Activated T-helper 17 cell treated with anti-CD3 and anti-CD28 coated beads, Interleukin-2, amount 50 U/mL, for 72 hours (primary cell): ENCODE data around the gene COL19A1. TPM values are rescaled to one million over a fixed set of nuclear protein-coding genes. Genes with fewer than 3 reads are reported as not detected.

Source experiments
- ATAC-seq: fragments of 150-1000 bp; cut with Tn5 transposase; replicated peaks from 2 replicates; pipeline ENCODE4 v1.10.0; 2021; ENCODE audit warnings: mild to moderate bottlenecking, moderate library complexity
- H3K27ac Mint-ChIP-seq: one replicate; pipeline ENCODE4 v1.8.0; 2022; ENCODE audit warnings: mixed read lengths
- H3K27me3 Mint-ChIP-seq: one replicate; pipeline ENCODE4 v1.8.0; 2022; ENCODE audit warnings: mixed read lengths
- H3K36me3 Mint-ChIP-seq: one replicate; pipeline ENCODE4 v1.8.0; 2022; ENCODE audit warnings: low read depth, mild to moderate bottlenecking, mixed read lengths
- H3K4me1 Mint-ChIP-seq: one replicate; pipeline ENCODE4 v1.8.0; 2022; ENCODE audit warnings: mixed read lengths
- H3K4me3 Mint-ChIP-seq: one replicate; pipeline ENCODE4 v1.8.0; 2022; ENCODE audit warnings: mild to moderate bottlenecking, mixed read lengths
- H3K9me3 Mint-ChIP-seq: one replicate; pipeline ENCODE4 v1.8.0; 2022; ENCODE audit warnings: mixed read lengths
- total RNA-seq, 2 donors: library from RNA; stranded (reverse); gene quantifications; one replicate each; pipeline ENCODE4 v1.2.3, GENCODE V29; 2022

COL19A1 gene
- total RNA-seq, 2 donors from 2014 or later = 0.48 to 1.3 TPM

DNA sequence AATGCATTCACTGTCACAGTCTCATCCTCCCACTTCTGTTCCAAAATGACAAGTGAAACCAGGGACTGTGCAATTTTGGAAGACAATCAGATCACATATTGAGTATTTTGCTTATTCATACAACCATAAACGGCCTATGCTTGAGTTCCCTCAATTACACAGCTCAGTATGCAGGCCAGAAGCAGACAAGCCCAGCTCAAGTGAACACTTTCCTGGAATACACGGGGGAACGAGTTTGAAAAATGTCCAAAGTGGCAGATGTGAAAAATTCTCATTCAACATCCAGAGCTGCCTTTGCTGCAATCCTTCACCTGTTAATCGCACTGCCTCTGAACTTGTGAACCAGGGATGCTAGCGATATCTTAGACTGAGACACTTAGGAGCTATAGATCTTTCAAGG lies 246.4 kb downstream of the COL19A1 start:
- no peak overlapping the region for H3K4me3 Mint-ChIP-seq
- no peak for ATAC-seq
- H3K9me3 Mint-ChIP-seq = no peaks in the 10 kb centered on the region
- H3K4me1 Mint-ChIP-seq = no peaks in the 10 kb centered on the region
- no peak overlapping the region for H3K27ac Mint-ChIP-seq
- no peaks in the 10 kb centered on the region for H3K36me3 Mint-ChIP-seq
- H3K27me3 Mint-ChIP-seq = peaks cover 15% of the 10 kb centered on the region

DNA sequence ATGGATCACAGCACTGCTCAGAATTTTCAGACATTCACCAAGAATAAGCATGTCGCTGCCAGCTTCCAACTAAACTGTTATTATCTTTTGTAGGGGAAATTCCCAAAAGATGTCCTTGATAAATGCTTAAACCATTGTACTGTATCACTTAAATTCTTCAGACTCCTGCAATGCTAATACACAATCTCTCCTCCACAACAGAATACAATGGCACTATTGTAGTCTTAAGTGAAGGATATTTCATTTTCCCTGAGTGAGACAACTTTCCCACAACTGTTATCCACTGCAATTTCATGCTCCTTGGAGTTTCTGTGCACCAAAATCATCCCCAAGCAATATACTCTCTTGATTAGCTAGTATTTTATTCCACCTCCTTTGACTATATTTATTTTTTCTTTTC lies 246.8 kb downstream of the COL19A1 start:
- Mint-ChIP-seq H3K9me3 (no peaks in the 10 kb centered on the region), H3K4me1 (no peaks in the 10 kb centered on the region), H3K36me3 (no peaks in the 10 kb centered on the region), H3K4me3 (no peak overlapping the region), H3K27me3 (peaks cover 10% of the 10 kb centered on the region), H3K27ac (no peak overlapping the region)
- ATAC-seq = no peak

DNA sequence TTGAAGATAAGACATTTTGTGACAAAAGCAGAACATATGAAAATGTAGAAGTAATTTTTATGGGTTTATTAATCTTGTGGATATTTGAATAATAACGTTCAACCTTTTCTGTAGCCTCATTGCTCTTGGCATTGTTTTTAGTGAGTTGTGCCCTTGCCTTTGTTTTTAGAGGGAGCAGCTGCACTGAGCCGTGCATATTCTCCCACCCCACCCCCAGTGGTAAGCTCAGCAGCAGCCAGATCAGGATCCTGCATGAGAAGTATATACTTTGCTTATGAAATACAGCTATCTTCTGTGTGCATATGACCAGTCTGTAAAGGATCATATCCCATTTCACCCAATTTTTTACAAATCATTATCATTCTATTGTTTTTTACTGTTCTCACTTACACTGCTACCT lies 252.3 kb downstream of the COL19A1 start:
- H3K27me3 Mint-ChIP-seq = peaks cover 4% of the 10 kb centered on the region
- H3K27ac Mint-ChIP-seq = no peak overlapping the region
- H3K4me3 Mint-ChIP-seq = no peak overlapping the region
- no peak for ATAC-seq
- no peaks in the 10 kb centered on the region for H3K4me1 Mint-ChIP-seq
- no peaks in the 10 kb centered on the region for H3K9me3 Mint-ChIP-seq
- no peaks in the 10 kb centered on the region for H3K36me3 Mint-ChIP-seq

DNA sequence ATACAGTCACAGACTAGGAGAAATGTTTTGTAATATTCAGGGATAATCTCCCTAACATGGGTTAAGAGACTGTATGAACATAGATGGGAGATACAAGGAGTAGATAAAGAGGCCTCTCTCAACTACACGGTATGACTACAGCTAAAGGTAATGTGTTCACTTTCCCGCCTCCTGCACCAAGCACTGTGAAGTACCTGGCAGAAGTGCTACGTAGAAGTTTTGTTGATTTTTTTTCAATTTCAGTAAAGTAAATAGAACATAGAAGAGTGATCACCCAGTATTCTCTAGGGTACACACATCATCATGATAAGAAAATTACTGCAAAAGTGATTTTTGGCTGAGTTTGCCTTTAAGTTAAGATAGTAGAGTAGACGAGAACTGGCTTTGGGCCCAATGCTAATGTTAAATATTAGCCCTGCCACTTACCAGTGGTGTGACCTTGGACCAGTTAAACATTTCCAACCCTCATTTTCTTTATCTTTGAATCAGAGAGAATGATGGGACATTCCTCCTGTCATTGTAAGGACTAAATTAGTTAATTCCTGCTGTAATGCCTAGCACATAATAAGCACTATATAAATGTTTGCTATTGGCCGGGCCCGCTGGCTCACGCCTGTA lies 253.0 kb downstream of the COL19A1 start:
- ATAC-seq = no peak
- no peaks in the 10 kb centered on the region for H3K4me1 Mint-ChIP-seq
- H3K4me3 Mint-ChIP-seq = no peak overlapping the region
- no peaks in the 10 kb centered on the region for H3K36me3 Mint-ChIP-seq
- H3K9me3 Mint-ChIP-seq = no peaks in the 10 kb centered on the region
- peaks cover 4% of the 10 kb centered on the region for H3K27me3 Mint-ChIP-seq
- H3K27ac Mint-ChIP-seq = no peak overlapping the region

DNA sequence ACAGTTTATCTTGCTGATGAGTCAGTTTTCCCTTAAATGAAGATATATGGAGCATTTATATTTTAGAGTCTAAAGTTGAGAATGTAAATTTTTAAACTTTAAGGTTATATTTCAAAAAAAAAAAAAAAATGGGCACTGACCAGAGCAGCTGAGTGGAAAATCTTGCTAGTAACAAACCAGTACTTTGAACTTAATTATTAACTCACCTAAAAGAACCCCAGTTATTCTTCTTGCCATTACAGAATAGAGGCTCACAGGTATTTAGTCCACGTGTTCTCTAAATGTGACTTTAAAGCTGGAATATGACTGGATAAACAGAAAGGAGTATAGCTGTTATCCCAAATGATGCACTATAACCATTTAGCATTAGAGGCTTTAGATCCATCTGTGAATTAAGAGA lies 258.1 kb downstream of the COL19A1 start:
- peaks cover 6% of the 10 kb centered on the region for H3K27me3 Mint-ChIP-seq
- H3K4me1 Mint-ChIP-seq = no peaks in the 10 kb centered on the region
- H3K27ac Mint-ChIP-seq = no peak overlapping the region
- ATAC-seq = no peak
- H3K36me3 Mint-ChIP-seq = no peaks in the 10 kb centered on the region
- H3K9me3 Mint-ChIP-seq = no peaks in the 10 kb centered on the region
- no peak overlapping the region for H3K4me3 Mint-ChIP-seq

DNA sequence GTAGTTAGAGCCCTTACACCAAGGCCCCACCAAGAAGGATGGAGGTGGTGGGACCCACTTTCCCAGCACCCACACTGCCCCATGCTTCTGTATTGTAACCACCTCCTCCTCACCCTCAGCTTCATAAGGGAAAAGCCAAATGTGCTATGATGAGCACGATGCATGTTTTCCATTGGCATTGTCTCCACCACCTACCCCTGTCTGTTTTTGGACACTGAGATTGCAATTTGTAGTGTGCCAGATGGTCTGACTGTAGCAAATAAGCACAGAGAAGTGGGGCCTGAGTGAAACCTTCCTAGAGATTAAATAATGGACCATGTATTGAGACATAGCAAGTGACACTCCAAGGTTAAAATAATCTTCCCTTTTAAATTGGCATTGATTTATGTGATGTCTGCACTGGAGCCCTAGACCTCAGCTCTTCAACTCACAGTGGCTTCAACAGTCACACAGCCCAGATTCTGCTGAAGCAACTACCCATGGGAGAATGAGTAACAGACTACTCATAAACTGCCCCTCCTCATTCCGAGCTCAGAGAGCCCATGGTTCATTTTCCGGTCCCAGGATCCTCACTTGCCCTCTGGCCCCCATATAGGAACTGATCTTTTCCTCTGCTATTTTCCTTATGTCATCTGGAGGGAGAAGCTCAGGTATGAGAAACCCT lies 258.7 kb downstream of the COL19A1 start:
- Mint-ChIP-seq H3K4me1 (no peaks in the 10 kb centered on the region), H3K36me3 (no peaks in the 10 kb centered on the region)

DNA sequence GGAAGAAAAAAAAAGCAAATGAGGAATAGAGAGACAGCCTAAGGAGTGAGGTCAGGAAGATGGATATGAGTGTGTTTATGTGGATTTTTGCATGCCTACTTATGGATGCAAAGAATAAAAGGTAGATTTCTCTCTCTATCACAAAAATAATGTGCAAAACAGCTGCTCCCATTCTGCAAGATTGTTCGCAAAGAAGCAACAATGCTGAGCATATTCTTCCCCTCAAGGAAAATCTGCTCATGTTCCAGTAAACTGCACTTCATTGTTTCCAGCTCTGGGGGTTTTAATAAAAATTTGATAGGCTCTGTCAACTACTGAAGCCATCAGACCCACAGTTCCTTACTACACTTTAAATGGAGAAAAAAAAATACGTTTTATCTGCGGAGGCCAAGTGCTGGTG lies 259.2 kb downstream of the COL19A1 start:
- H3K4me1 Mint-ChIP-seq = no peaks in the 10 kb centered on the region
- no peak overlapping the region for H3K4me3 Mint-ChIP-seq
- H3K9me3 Mint-ChIP-seq = no peaks in the 10 kb centered on the region
- H3K27me3 Mint-ChIP-seq = peaks cover 6% of the 10 kb centered on the region
- ATAC-seq = no peak
- H3K36me3 Mint-ChIP-seq = no peaks in the 10 kb centered on the region
- no peak overlapping the region for H3K27ac Mint-ChIP-seq

More for the DNA sequence above, 258.7 kb downstream of the COL19A1 start:
- Mint-ChIP-seq H3K27ac (no peak overlapping the region), H3K9me3 (no peaks in the 10 kb centered on the region), H3K4me3 (no peak overlapping the region), H3K27me3 (peaks cover 6% of the 10 kb centered on the region)
- ATAC-seq = no peak

DNA sequence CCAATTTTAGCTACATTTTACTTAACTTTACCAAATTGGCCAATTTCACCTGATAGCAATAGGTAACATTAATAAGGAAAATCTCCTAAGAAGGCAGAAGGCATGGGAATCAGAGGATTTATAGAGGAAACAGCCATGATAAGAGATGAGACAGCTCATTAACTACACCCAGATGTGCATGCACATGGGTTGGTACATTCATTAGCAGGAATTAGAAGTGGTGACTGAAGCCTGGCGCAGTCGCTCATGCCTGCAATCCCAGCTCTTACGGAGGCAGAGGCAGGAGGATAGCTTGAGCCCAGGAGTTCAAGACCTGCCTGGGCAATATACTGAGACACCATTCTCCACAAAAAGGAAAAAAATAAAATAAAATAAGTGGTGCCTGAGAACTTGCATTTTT lies 263.0 kb downstream of the COL19A1 start:
- Mint-ChIP-seq H3K27me3 (peaks cover 6% of the 10 kb centered on the region), H3K36me3 (no peaks in the 10 kb centered on the region), H3K4me1 (no peaks in the 10 kb centered on the region), H3K27ac (no peak overlapping the region), H3K4me3 (no peak overlapping the region), H3K9me3 (no peaks in the 10 kb centered on the region)
- no peak for ATAC-seq

DNA sequence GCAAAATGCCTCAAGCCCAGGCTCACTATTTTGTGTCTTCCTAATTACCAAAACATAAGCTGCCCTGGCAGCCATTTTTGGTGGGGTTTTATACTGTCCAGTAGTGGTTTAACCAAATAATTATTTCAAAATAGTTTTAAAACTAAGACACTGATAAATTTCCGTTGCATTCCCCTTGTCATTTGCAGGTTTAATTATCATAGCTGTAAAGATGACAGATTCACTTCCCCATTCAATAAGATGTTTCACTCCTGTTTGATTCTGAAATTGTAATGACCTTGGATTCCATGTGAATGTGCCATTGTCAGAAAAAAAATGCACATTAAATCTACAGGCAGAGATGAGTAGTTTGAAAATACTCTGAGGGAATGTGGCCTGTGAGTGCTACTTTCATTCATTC lies 264.5 kb downstream of the COL19A1 start:
- no peaks in the 10 kb centered on the region for H3K27me3 Mint-ChIP-seq
- ATAC-seq = no peak
- H3K36me3 Mint-ChIP-seq = no peaks in the 10 kb centered on the region
- H3K4me3 Mint-ChIP-seq = no peak overlapping the region
- H3K4me1 Mint-ChIP-seq = no peaks in the 10 kb centered on the region
- no peaks in the 10 kb centered on the region for H3K9me3 Mint-ChIP-seq
- no peak overlapping the region for H3K27ac Mint-ChIP-seq

DNA sequence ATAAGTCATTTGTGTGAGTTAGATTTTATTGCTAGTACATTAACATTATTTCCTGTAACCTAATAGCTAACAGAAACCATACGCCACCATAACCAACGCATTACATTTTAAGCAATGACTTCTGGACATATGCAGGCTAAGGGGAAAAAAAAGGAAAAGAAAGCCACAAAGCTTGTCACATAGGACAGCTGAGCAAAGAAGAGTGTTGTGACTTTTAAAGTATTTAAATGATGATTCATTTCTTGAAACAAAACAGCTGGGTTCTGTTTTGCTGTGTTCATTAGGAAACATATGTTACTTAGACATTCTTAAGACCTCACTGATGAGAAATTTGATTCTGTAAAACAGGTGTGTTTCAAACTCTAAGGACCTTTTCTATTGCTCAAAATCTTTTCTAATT lies 265.2 kb downstream of the COL19A1 start:
- Mint-ChIP-seq H3K4me3 (no peak overlapping the region), H3K27me3 (no peaks in the 10 kb centered on the region), H3K27ac (no peak overlapping the region), H3K36me3 (no peaks in the 10 kb centered on the region), H3K4me1 (no peaks in the 10 kb centered on the region), H3K9me3 (no peaks in the 10 kb centered on the region)
- no peak for ATAC-seq

DNA sequence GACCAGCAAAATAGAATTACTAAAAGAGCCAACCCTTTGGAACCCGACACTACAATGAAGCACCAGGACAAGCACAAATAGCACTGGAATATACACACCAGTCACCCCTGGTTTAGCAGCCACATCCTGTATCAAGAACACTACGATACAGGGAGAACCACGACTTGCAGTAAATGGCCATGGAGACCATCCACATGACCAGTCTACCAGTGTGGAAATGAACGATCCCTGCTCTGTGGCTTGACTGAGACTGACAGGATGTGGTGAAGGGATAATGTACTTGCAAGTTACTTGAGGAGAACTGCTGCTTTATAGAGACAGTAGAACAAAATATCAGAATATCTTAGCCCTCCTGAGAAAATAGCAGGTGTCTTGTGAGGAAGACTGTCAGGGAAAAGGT lies 266.9 kb downstream of the COL19A1 start:
- no peak overlapping the region for H3K4me3 Mint-ChIP-seq
- H3K27me3 Mint-ChIP-seq = no peaks in the 10 kb centered on the region
- ATAC-seq = no peak
- H3K9me3 Mint-ChIP-seq = no peaks in the 10 kb centered on the region
- H3K27ac Mint-ChIP-seq = no peak overlapping the region
- no peaks in the 10 kb centered on the region for H3K4me1 Mint-ChIP-seq
- H3K36me3 Mint-ChIP-seq = no peaks in the 10 kb centered on the region

DNA sequence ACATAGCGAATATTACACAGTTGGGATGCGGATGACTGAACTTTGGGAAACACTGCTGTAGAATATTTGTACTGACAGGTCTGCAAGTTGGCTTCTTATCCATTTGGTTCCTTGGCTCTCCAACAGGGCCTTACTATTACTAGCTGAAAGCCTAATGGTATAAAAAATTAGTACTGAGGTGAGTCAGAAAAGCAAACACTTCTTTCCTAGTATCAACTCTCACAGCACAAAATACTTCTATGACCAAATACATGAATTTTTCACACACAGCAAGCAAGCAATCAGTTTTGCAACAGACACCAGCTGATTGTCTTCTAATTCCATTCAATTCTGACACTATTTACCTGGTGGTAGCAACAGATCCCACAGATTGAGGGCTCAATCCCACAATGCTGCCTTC lies 268.2 kb downstream of the COL19A1 start:
- H3K4me3 Mint-ChIP-seq = no peak overlapping the region
- peaks cover 4% of the 10 kb centered on the region for H3K27me3 Mint-ChIP-seq
- no peaks in the 10 kb centered on the region for H3K36me3 Mint-ChIP-seq
- H3K4me1 Mint-ChIP-seq = no peaks in the 10 kb centered on the region
- ATAC-seq = no peak
- H3K27ac Mint-ChIP-seq = no peak overlapping the region
- no peaks in the 10 kb centered on the region for H3K9me3 Mint-ChIP-seq

DNA sequence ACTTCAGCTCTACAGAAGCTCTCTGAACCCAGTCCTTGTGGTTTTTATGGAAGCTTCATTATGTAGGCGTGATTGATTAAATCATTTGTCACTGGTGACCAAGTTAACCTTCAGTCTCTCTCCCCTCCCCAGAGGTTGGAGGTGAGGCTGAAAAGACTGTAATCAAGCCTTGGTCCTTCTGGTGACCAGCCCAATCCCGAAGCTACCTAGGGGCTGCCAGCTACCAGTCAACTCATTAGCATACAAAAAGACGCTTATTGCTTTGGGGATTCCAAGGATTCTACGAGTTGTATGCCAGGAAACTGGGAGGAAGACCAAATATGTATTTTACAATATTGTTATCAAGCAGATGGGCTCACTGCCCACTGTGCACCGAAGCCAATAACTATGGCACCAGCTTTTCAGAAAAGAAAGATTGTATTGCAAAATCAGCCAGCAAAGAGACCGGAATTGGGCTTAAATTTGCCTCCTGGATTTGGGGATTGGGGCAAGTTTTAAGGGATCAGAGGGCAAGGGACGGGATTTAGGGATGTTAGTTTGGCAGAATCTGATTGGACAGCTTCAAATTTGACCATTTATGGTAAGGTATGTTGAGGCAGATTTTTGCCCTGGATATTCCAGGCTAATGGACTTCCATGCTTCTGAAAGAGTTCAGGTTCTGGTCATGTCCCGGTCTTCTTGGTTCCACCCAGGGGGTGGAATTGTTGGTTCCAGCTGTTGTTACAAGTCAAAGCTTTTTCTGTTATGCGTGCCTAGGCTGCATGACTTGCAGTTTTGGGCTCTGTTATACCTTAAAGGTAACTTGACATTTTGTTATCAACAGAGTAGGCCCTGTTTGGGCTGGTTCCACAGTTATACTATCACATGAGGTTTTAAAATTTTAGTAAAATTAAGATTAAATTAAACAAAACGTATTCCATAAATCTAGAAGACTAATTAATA lies 269.1 kb downstream of the COL19A1 start:
- H3K36me3 Mint-ChIP-seq = no peaks in the 10 kb centered on the region
- peaks cover 4% of the 10 kb centered on the region for H3K27me3 Mint-ChIP-seq
- ATAC-seq = no peak
- no peaks in the 10 kb centered on the region for H3K4me1 Mint-ChIP-seq
- no peak overlapping the region for H3K27ac Mint-ChIP-seq
- H3K9me3 Mint-ChIP-seq = no peaks in the 10 kb centered on the region
- no peak overlapping the region for H3K4me3 Mint-ChIP-seq

DNA sequence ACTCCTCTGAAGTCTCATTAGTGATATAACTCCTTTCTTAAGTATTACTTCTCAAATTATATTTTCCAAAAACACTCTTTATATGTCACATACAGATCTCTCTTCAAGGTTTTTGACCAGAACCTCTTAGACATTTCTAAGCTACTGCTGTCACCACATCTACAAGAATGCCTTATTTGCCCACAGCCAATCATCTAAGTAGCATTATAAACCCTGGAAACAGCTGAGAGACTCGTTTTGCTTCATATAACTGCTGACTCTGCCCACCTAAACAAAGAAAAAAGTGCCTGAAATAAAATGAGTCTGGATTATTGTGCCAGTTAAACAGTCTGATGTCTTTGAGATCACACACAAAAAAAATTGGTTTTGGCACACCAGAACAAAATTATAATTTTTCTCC lies 270.6 kb downstream of the COL19A1 start:
- peaks cover 4% of the 10 kb centered on the region for H3K27me3 Mint-ChIP-seq
- H3K27ac Mint-ChIP-seq = no peak overlapping the region
- no peaks in the 10 kb centered on the region for H3K4me1 Mint-ChIP-seq
- H3K9me3 Mint-ChIP-seq = no peaks in the 10 kb centered on the region
- no peaks in the 10 kb centered on the region for H3K36me3 Mint-ChIP-seq
- ATAC-seq = no peak
- H3K4me3 Mint-ChIP-seq = no peak overlapping the region

DNA sequence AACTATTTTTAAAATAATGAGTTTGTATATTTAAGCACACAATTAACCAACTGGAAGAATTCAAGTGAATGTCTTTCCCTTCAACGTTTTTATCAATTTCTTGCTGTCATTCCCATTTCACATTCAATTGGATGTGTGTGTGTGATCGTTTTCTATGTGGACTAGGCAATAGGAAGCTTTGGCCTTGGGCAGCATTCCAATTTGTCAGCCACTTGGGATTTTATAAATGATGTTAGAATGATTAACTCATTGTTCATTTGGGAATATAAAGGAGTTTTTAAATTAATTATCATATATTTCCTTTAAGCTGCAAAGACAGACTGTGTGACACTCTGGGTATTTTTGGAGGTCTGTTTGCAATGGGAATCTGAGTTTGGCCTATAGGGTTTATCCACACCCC lies 274.1 kb downstream of the COL19A1 start:
- Mint-ChIP-seq H3K4me1 (no peaks in the 10 kb centered on the region), H3K9me3 (peaks cover 4% of the 10 kb centered on the region), H3K27me3 (peaks cover 22% of the 10 kb centered on the region), H3K27ac (no peak overlapping the region), H3K36me3 (no peaks in the 10 kb centered on the region), H3K4me3 (no peak overlapping the region)
- ATAC-seq = no peak
